GM12878 (cell line): ENCODE results near the gene KIF2C. TPM values are rescaled to one million over a fixed set of nuclear protein-coding genes. Genes with fewer than 3 reads are reported as not detected.

ENCODE experiments used
- ASH2L ChIP-seq: fragments of 300-600, 200-600 bp; sonication (generic); IDR thresholded peaks from 2 replicates; pipeline ENCODE4 v1.6.1; 2017; ENCODE audit warnings: low read depth, mild to moderate bottlenecking, borderline replicate concordance
- BCL3 ChIP-seq: IDR thresholded peaks from 2 replicates; pipeline ENCODE4 v1.6.1; 2011; ENCODE audit warnings: borderline replicate concordance, low read depth, mild to moderate bottlenecking, moderate library complexity, low read length; ENCODE audit not compliant: insufficient read depth, poor library complexity, severe bottlenecking
- BRCA1 ChIP-seq: IDR thresholded peaks from 2 replicates; pipeline ENCODE4 v1.6.1; 2011; ENCODE audit warnings: low read depth, low read length, improper control_type of control experiment
- CBX3 ChIP-seq: fragments of 200-600 bp; sonication (generic); IDR thresholded peaks from 2 replicates; pipeline ENCODE4 v1.6.1; 2016; ENCODE audit warnings: low read depth, borderline replicate concordance
- CBX5 ChIP-seq: sonication (generic); IDR thresholded peaks from 2 replicates; pipeline ENCODE4 v1.6.1; 2016; ENCODE audit warnings: low read depth, moderate library complexity, mild to moderate bottlenecking, inconsistent platforms
- E2F4 ChIP-seq: IDR thresholded peaks from 2 replicates; pipeline ENCODE4 v1.6.1; 2012; ENCODE audit warnings: low read depth, low read length, improper control_type of control experiment
- ELK1 ChIP-seq: IDR thresholded peaks from 2 replicates; pipeline ENCODE4 v1.6.1; 2012; ENCODE audit warnings: low read depth, low read length, improper control_type of control experiment
- EZH2 ChIP-seq: IDR thresholded peaks from 2 replicates; pipeline ENCODE4 v1.6.1; 2012; ENCODE audit warnings: low read depth, mild to moderate bottlenecking, control low read depth, inconsistent platforms, low read length, borderline replicate concordance; ENCODE audit not compliant: control insufficient read depth
- FOXK2 ChIP-seq: fragments of 450-650 bp; IDR thresholded peaks from 2 replicates; pipeline ENCODE4 v1.6.1; 2017; ENCODE audit warnings: mild to moderate bottlenecking, moderate library complexity
- IKZF2 ChIP-seq, 2 experiments: fragments of 450-650 bp; IDR thresholded peaks; 2 replicates each; pipeline ENCODE4 v1.6.1; 2017; ENCODE audit warnings: mild to moderate bottlenecking in 2 of 2, moderate library complexity in 2 of 2
- IRF5 ChIP-seq: fragments of 450-650 bp; IDR thresholded peaks from 2 replicates; pipeline ENCODE4 v1.6.1; 2017; ENCODE audit warnings: borderline replicate concordance
- MTA2 ChIP-seq: fragments of 450-650 bp; IDR thresholded peaks from 2 replicates; pipeline ENCODE4 v1.6.1; 2016; ENCODE audit warnings: low read depth, mild to moderate bottlenecking, moderate library complexity
- NR2F1 ChIP-seq: fragments of 450-650 bp; conservative IDR thresholded peaks from 2 replicates; pipeline ENCODE4 v1.6.1; 2017; ENCODE audit warnings: mild to moderate bottlenecking
- POLR2AphosphoS5 ChIP-seq: IDR thresholded peaks from 2 replicates; pipeline ENCODE4 v1.6.1; 2011; ENCODE audit warnings: mild to moderate bottlenecking, low read length, inconsistent platforms
- RFX5 ChIP-seq: IDR thresholded peaks from 2 replicates; pipeline ENCODE4 v1.6.1; 2011; ENCODE audit warnings: low read depth, low read length, improper control_type of control experiment
- ZNF207 ChIP-seq: fragments of 450-650 bp; IDR thresholded peaks from 2 replicates; pipeline ENCODE4 v1.6.1; 2014; ENCODE audit warnings: antibody characterized with exemption, mild to moderate bottlenecking, borderline replicate concordance
- ZNF217 ChIP-seq: fragments of 450-650 bp; IDR thresholded peaks from 2 replicates; pipeline ENCODE4 v1.6.1; 2017; ENCODE audit warnings: antibody characterized with exemption, mild to moderate bottlenecking
- ZNF274 ChIP-seq: IDR thresholded peaks from one replicate; pipeline ENCODE4 v1.8.0; 2011; ENCODE audit not compliant: insufficient read length, insufficient read depth
- ZNF687 ChIP-seq: fragments of 450-650 bp; IDR thresholded peaks from 2 replicates; pipeline ENCODE4 v1.6.1; 2017; ENCODE audit warnings: mild to moderate bottlenecking, moderate library complexity
- polyA plus RNA-seq, 11 experiments: library from polyadenylated mRNA; depleted of rRNA in 4 of 11; unstranded in 6 of 11; stranded (reverse) in 5 of 11; fragments of >200 nt; fragmentation: Nextera tagmentation in 4 of 11; fragmentation: Illumina TruSeq in 1 of 11; extraction: Ambion mirVana in 4 of 11; extraction: Trizol in 1 of 11; gene quantifications; 1 replicate in 1 of 11; 2 replicates in 10 of 11; pipeline versions ENCODE4 v1.2.1 to v1.2.3, GENCODE V29; 2011 to 2016; ENCODE audit warnings: inconsistent platforms in 2 of 11, missing spikeins in 2 of 11, low read depth in 1 of 11
- total RNA-seq, 4 experiments: library from RNA; depleted of rRNA in 3 of 4; stranded (reverse); fragments of >200 nt in 3 of 4; fragmentation: Illumina TruSeq in 1 of 4; extraction: Trizol in 1 of 4; gene quantifications; 2 replicates each; pipeline versions ENCODE4 v1.2.1 to v1.2.3, GENCODE V29; 2013 to 2021

Gene KIF2C
- total and polyA plus RNA-seq, 10 of the 15 experiments (the other 5 are each of a cell fraction or from before 2014, with no cell fraction given), result 42.3 to 104 (median 83.8) TPM

GRCh38 chr1:44739307-44740178, at the start of gene KIF2C (continued):
- peak; percentile 73; the same call in 1 of the 2 replicates for TF ChIP-seq ZNF687
- TF ChIP-seq EZH2, result no peak
- TF ChIP-seq BCL3, result no peak
- no peak for TF ChIP-seq BRCA1
- peak; percentile 48 for TF ChIP-seq MTA2
- peak; percentile 88 to 89 for TF ChIP-seq IKZF2 (IDR thresholded peaks at IDR 0.05)
- no peak for TF ChIP-seq ELK1
- TF ChIP-seq FOXK2, result no peak
- peak; percentile 61; the same call in 1 of the 2 replicates for TF ChIP-seq RFX5
- TF ChIP-seq CBX3, result no peak
- TF ChIP-seq POLR2AphosphoS5, result peak; percentile 96
- peak; percentile 19; the same call in 1 of the 2 replicates for TF ChIP-seq ZNF217
- TF ChIP-seq IRF5, result peak; percentile 53; the same call in 1 of the 2 replicates
- no peak for TF ChIP-seq ASH2L
- TF ChIP-seq CBX5, result 0 out of 2 replicates have a peak, but pooled peaks have one; percentile 22
- peak; percentile 74; the same call in 1 of the 2 replicates for TF ChIP-seq ZNF207
- peak; percentile 98 for TF ChIP-seq E2F4
- TF ChIP-seq ZNF274, result no peak
- 0 out of 2 replicates have a peak, but pooled peaks have one; percentile 51 for TF ChIP-seq NR2F1
